KOPT-K1 (cell line): ENCODE measurements around the gene DARS1.
A peak's percentile ranks its signal among the peaks of the same experiment; 100 is the strongest.

Experiments
- H3K27ac ChIP-seq: fragments of 200-600 bp; sonication (generic); 2 replicates; pipeline ENCODE4 v1.5.1; 2016; ENCODE audit warnings: antibody characterized with exemption, mild to moderate bottlenecking, low read depth, low read length; ENCODE audit not compliant: poor library complexity, severe bottlenecking
- H3K36me3 ChIP-seq: fragments of 200-600 bp; sonication (generic); 2 replicates; pipeline ENCODE4 v1.5.1; 2017; ENCODE audit warnings: antibody characterized with exemption, mild to moderate bottlenecking, low read length, moderate library complexity; ENCODE audit not compliant: insufficient read depth
- H3K9me3 ChIP-seq: fragments of 200-600 bp; sonication (generic); 2 replicates; pipeline ENCODE4 v1.5.1; 2017; ENCODE audit warnings: antibody characterized with exemption, low read length, mild to moderate bottlenecking; ENCODE audit not compliant: insufficient read depth, poor library complexity, severe bottlenecking

DARS1 gene

GRCh38 chr2:135985018-135985825 is at the start of gene DARS1:
TSS of gene DARS1 (minus strand) at chr2:135985626. CDS start at chr2:135985468, 158 bp downstream.
- H3K36me3 ChIP-seq, result peaks cover 27% of the 10 kb centered on the region
- peak within 1 kb of the TSS; percentile 99 for H3K27ac ChIP-seq
- no peaks in the 10 kb centered on the region for H3K9me3 ChIP-seq

DNA sequence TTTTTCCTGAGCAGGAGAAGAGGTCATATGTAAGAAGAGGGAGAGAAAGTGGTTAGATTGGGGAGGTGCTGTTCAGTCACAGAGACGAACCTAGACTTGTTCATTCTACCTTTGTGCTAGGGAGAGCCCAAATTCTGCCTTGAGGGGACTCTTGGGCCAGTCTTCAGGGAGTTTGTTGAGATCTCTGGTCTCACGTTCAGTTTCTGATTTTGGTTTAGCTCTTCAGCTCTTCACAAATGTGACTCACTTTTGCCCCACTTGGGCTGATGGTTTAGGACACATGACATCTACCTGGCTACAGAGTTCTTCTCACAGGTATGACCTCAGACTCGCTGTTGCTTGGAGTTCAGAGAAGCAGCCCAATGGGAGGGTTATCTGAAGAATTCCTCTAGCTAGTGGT is 49.2 kb upstream of the DARS1 start:
- no peaks in the 10 kb centered on the region for H3K36me3 ChIP-seq

GRCh38 chr2:136032817-136033535 is 47.5 kb upstream of the DARS1 start:
- Histone ChIP-seq H3K36me3 (no peaks in the 10 kb centered on the region), H3K9me3 (no peaks in the 10 kb centered on the region), H3K27ac (no peak overlapping the region)

More for the DNA sequence above, 49.2 kb upstream of the DARS1 start:
- Histone ChIP-seq H3K27ac (no peak overlapping the region), H3K9me3 (no peaks in the 10 kb centered on the region)

- Histone ChIP-seq H3K27ac (no peak overlapping the region), H3K36me3 (no peaks in the 10 kb centered on the region), H3K9me3 (no peaks in the 10 kb centered on the region)
These were observed 46.8 kb upstream of the DARS1 start for GRCh38 chr2:136032192-136032591.

GRCh38 chr2:136031711-136032110 is 46.3 kb upstream of the DARS1 start:
- H3K27ac ChIP-seq, result no peak overlapping the region

DNA sequence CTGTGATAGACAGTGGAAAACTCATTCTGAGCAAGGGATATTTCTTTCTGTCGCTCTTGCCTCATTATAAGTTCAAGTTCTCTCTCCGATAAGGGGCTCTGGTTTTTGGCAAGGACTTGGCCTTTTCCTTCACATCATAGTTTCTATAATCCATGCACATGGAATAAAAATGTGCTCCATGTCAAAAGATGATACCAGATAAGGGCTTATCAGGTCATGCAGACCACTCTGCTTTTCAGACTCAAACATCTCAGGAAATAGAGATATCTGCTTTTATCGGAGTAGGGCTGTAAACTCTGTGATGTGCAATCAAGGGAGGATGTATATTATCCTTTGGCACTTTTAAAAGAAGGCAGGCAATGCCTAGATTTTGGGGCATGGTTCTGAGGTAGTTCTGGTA is 45.0 kb upstream of the DARS1 start:
- H3K9me3 ChIP-seq, result no peaks in the 10 kb centered on the region
- H3K27ac ChIP-seq, result no peak overlapping the region
- H3K36me3 ChIP-seq, result no peaks in the 10 kb centered on the region

More at GRCh38 chr2:136031711-136032110, 46.3 kb upstream of the DARS1 start:
- Histone ChIP-seq H3K36me3 (no peaks in the 10 kb centered on the region), H3K9me3 (no peaks in the 10 kb centered on the region)

- H3K27ac ChIP-seq, result no peak overlapping the region
- H3K9me3 ChIP-seq, result no peaks in the 10 kb centered on the region
- no peaks in the 10 kb centered on the region for H3K36me3 ChIP-seq
These were observed 43.7 kb upstream of the DARS1 start for GRCh38 chr2:136029149-136029548.

DNA sequence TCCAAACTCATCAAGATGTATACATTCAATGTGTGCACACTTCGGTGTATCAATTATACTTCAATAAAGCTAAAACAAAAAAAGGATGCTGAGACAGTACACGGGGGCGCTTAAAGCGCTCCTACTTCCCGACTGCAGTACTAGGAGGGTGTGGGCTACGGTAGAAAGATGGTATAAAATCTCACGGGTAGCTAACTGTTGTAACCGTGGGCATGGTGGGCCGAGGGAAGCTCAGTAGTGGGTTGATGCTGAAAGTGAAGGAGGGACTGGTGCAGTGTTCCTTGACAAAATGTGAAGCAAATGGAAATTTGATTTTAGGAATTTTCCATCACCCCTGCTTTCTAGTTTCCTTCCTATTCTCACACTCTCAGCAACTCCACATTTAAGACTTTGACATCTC is 42.6 kb upstream of the DARS1 start:
- H3K9me3 ChIP-seq, result no peaks in the 10 kb centered on the region

GRCh38 chr2:136027112-136027511 is 41.7 kb upstream of the DARS1 start:
- H3K27ac ChIP-seq, result no peak overlapping the region
- no peaks in the 10 kb centered on the region for H3K36me3 ChIP-seq
- no peaks in the 10 kb centered on the region for H3K9me3 ChIP-seq

More for the DNA sequence above, 42.6 kb upstream of the DARS1 start:
- Histone ChIP-seq H3K36me3 (no peaks in the 10 kb centered on the region), H3K27ac (no peak overlapping the region)

DNA sequence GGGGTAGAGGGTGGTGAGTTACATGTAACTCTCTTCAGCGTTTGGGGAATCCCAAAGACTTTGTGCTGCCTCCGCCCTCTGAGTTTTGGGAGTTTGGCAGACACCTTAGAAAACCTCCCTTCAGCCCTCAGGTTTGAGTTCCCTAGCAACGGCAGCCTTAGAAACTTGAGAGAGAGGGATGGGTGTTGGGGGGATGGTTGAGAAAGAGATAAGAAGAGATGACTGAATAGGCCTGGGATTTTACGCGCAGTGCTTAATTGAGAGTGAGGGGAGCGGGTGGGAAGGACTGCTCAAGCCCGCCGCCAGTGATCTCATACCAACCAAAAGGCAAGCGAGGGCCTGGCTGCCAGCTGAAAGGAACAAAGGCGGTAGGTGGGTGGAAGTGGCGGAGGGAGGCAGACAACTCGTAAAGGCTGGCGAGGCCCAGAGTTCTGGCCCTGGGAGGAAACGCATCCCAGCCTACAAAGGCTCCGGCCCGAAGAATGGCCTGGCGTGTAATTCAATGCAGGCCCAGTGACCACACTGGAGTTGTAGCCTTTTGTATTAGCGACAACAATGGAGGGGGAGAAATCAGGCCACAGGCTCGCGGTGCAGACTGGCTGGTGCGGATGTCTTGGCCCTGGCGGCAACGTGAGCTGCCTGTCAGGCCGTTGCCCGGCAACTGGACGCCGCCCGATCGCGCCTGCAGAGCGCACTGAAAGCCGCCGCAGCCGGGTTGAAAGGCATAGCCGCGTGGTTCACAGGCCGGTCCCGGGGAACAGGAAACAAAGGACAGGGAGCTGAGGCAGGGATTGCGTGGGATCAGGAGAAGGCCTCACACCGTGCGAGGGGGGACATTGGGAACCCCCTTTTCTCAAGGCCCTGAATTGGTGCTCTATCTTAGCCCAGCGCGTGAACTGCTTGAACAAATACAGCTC is 39.9 kb upstream of the DARS1 start:
- Histone ChIP-seq H3K9me3 (no peaks in the 10 kb centered on the region), H3K27ac (no peak overlapping the region)

GRCh38 chr2:136024616-136025015 is 39.2 kb upstream of the DARS1 start:
- no peaks in the 10 kb centered on the region for H3K36me3 ChIP-seq
- H3K27ac ChIP-seq, result no peak overlapping the region
- no peaks in the 10 kb centered on the region for H3K9me3 ChIP-seq

More for the DNA sequence above, 39.9 kb upstream of the DARS1 start:
- H3K36me3 ChIP-seq, result no peaks in the 10 kb centered on the region

DNA sequence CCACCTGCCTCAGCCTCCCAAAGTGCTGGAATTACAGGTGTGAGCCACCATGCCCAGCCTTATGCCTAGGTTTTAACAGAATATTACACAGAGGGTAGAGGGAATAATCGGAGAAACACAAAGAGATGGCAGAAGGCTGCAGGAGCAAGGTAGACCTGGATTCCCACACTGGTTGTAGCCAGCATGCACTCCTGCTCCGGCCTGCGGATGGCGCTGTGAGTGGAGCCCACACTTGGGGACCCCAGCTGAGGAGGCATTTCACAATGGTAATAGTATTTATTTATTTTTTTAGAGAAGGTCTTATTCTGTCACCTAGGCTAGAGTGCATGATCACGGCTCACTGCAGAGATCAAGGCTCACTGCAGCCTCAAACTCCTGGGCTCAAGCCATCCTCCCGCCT is 38.8 kb upstream of the DARS1 start:
- Histone ChIP-seq H3K9me3 (no peaks in the 10 kb centered on the region), H3K36me3 (no peaks in the 10 kb centered on the region), H3K27ac (no peak overlapping the region)

DNA sequence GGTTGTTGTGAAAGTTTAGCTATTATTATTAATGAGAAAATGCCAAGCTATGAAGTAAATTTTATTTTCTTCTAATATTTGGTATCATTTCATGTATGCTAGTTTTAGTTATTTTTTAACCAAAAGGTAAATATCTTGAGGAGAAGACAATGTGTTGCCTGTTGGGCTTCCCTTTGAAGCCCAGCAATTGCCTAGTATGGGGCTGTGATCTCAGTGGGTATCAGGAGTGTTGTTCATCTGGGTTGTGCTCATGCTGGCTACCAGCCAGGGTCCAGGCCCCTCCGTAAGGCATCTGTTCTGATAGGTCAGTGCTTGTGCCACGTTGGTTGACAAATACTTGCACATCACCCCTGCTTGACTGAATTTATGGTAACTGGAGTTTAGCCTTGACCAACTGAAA is 38.0 kb upstream of the DARS1 start:
- no peak overlapping the region for H3K27ac ChIP-seq
- H3K36me3 ChIP-seq, result no peaks in the 10 kb centered on the region
- no peaks in the 10 kb centered on the region for H3K9me3 ChIP-seq

GRCh38 chr2:136022396-136023146 is 37.1 kb upstream of the DARS1 start:
- Histone ChIP-seq H3K9me3 (no peaks in the 10 kb centered on the region), H3K36me3 (no peaks in the 10 kb centered on the region), H3K27ac (no peak overlapping the region)
